ENCODE measurements around the gene CDKN3.
"Not testable (repeated sequence)": the region's sequence is repeated elsewhere in the genome, so short reads cannot be mapped to it uniquely, and the experiment has no call there.

CDKN3 gene

DNA sequence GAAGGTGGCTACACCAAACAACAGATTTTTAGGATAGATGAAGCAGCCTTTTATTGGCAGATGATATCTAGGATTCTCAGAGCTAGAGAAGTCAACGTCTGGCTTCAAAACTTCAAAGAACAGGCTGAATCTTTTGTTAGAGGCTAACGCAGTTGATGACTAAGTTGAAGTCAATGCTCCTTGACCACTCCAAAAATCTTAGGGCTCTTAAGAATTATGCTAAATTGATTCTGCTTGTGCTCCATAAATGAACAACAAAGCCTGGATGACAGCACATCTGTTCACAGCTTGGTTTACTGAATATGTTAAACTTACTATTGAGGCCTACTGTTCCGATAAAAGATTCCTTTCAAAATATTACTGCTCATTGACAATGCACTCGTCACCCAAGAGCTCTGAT, 13.0 kb upstream of the CDKN3 start:
- H3K27me3 ChIP-seq (ENCODE audit: insufficient read depth, poor library complexity, severe bottlenecking) = no peaks in the 10 kb centered on the region
- no peak overlapping the region for H3K4me3 ChIP-seq (replicated peaks; ENCODE audit: insufficient read depth, low read length)
- DNase-seq (ENCODE audit: low read depth in 1 of 2, low spot score in 1 of 2) = no peak
- TF ChIP-seq GABPA (IDR thresholded peaks at IDR 0.05; ENCODE audit: low read depth) (no peak), SPI1 (IDR thresholded peaks at IDR 0.05; ENCODE audit: borderline replicate concordance, low read depth) (no peak), POLR2AphosphoS5 (IDR thresholded peaks at IDR 0.05; ENCODE audit: low read depth) (no peak)
- H3K27ac ChIP-seq (replicated peaks) = no peak overlapping the region

DNA sequence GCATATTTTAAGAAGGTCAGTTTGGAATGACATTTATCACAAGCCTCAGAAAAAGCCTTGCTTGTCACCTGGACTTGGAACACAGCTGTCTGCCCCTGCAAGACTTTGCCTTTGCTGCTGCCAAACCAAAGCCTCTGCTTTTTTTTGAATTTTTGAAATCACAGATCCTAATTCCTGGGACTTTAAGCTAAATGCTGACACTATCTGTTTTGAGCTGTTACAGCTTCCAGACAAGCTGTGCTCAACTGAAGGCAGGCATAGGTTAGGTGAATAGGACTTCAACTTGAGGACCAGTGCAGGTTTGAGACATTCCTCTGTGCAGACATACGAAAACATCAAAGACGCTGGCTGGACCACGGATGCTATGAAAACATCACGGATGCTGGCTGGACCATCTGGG, 11.3 kb upstream of the CDKN3 start:
- TF ChIP-seq, protein P1, sequence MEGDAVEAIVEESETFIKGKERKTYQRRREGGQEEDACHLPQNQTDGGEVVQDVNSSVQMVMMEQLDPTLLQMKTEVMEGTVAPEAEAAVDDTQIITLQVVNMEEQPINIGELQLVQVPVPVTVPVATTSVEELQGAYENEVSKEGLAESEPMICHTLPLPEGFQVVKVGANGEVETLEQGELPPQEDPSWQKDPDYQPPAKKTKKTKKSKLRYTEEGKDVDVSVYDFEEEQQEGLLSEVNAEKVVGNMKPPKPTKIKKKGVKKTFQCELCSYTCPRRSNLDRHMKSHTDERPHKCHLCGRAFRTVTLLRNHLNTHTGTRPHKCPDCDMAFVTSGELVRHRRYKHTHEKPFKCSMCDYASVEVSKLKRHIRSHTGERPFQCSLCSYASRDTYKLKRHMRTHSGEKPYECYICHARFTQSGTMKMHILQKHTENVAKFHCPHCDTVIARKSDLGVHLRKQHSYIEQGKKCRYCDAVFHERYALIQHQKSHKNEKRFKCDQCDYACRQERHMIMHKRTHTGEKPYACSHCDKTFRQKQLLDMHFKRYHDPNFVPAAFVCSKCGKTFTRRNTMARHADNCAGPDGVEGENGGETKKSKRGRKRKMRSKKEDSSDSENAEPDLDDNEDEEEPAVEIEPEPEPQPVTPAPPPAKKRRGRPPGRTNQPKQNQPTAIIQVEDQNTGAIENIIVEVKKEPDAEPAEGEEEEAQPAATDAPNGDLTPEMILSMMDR (IDR thresholded peaks at IDR 0.05; ENCODE audit: insufficient read depth, low read length) = no peak
- TF ChIP-seq POLR2AphosphoS5 (IDR thresholded peaks at IDR 0.05; ENCODE audit: low read depth) (no peak), SPI1 (IDR thresholded peaks at IDR 0.05; ENCODE audit: borderline replicate concordance, low read depth) (no peak), GABPA (IDR thresholded peaks at IDR 0.05; ENCODE audit: low read depth) (no peak)
- TF ChIP-seq, protein P2, sequence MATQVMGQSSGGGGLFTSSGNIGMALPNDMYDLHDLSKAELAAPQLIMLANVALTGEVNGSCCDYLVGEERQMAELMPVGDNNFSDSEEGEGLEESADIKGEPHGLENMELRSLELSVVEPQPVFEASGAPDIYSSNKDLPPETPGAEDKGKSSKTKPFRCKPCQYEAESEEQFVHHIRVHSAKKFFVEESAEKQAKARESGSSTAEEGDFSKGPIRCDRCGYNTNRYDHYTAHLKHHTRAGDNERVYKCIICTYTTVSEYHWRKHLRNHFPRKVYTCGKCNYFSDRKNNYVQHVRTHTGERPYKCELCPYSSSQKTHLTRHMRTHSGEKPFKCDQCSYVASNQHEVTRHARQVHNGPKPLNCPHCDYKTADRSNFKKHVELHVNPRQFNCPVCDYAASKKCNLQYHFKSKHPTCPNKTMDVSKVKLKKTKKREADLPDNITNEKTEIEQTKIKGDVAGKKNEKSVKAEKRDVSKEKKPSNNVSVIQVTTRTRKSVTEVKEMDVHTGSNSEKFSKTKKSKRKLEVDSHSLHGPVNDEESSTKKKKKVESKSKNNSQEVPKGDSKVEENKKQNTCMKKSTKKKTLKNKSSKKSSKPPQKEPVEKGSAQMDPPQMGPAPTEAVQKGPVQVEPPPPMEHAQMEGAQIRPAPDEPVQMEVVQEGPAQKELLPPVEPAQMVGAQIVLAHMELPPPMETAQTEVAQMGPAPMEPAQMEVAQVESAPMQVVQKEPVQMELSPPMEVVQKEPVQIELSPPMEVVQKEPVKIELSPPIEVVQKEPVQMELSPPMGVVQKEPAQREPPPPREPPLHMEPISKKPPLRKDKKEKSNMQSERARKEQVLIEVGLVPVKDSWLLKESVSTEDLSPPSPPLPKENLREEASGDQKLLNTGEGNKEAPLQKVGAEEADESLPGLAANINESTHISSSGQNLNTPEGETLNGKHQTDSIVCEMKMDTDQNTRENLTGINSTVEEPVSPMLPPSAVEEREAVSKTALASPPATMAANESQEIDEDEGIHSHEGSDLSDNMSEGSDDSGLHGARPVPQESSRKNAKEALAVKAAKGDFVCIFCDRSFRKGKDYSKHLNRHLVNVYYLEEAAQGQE (IDR thresholded peaks at IDR 0.05; ENCODE audit: insufficient replicate concordance, low read depth) = no peak
- H3K27ac ChIP-seq (replicated peaks) = no peak overlapping the region
- no peaks in the 10 kb centered on the region for H3K27me3 ChIP-seq (ENCODE audit: insufficient read depth, poor library complexity, severe bottlenecking)
- H3K4me3 ChIP-seq (replicated peaks; ENCODE audit: insufficient read depth, low read length) = no peak overlapping the region
- no peak for DNase-seq (ENCODE audit: low read depth in 1 of 2, low spot score in 1 of 2)

DNA sequence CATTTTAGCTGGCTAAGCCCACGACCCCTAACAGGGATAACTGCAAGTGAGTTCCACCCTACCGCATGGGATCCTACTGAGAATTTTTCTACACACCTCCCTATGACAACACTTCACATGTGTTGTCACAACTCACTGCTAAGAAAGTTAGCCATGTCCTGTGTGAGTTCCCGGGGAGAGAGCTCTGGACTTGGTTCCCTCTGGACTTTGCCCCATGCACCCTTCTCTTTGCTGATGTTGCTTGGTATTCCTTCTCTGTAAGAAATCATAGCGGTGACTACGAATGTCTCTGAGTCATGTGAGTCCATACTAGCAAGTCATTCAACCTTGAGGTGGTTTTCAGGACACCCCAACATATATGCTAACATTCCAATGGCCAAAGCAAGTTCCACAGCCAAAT, 9.5 kb upstream of the CDKN3 start:
- TF ChIP-seq, protein P2 (IDR thresholded peaks at IDR 0.05; ENCODE audit: insufficient replicate concordance, low read depth) = no peak
- no peak for TF ChIP-seq POLR2AphosphoS5 (IDR thresholded peaks at IDR 0.05; ENCODE audit: low read depth)
- no peak for TF ChIP-seq GABPA (IDR thresholded peaks at IDR 0.05; ENCODE audit: low read depth)
- TF ChIP-seq, protein P1 (IDR thresholded peaks at IDR 0.05; ENCODE audit: insufficient read depth, low read length) = no peak
- TF ChIP-seq SPI1 (IDR thresholded peaks at IDR 0.05; ENCODE audit: borderline replicate concordance, low read depth) = no peak
- DNase-seq (ENCODE audit: low read depth in 1 of 2, low spot score in 1 of 2) = no peak
- Histone ChIP-seq H3K4me3 (replicated peaks; ENCODE audit: insufficient read depth, low read length) (no peak overlapping the region), H3K27ac (replicated peaks) (no peak overlapping the region), H3K27me3 (ENCODE audit: insufficient read depth, poor library complexity, severe bottlenecking) (no peaks in the 10 kb centered on the region)

DNA sequence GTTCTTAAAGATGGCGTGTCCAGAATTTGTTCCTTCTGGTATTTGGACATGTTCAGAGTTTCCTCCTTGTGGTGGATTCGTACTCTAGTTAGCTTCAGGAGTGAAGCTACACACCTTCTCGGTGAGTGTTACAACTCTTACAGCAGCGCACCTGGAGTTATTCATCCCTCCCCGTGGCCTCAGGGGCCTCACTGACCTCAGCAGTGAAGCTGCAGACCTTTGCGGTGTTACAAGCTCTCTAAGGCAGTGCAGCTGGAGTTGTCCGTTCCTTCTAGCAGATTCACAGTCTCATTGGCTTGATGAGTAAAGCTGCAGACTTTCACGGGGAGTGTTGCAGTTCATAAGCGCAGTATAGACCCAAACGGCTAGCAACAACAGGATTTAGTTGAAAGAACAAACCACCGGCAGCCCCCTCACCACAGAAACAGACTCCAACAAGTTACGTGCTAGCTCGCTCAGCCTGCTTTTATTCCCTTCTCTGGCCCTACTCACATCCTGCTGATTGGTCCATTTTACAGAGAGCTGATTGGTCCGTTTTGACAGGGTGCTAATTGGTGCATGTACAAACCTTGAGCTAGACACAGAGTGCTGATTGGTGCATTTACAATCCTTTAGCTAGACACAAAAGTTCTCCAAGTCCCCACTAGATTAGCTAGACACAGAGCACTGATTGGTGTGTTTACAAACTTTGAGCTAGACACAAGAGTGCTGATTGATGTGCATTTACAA, 4.5 kb upstream of the CDKN3 start:
- Histone ChIP-seq H3K27me3 (ENCODE audit: insufficient read depth, poor library complexity, severe bottlenecking) (no peaks in the 10 kb centered on the region), H3K27ac (replicated peaks) (no peak overlapping the region), H3K4me3 (replicated peaks; ENCODE audit: insufficient read depth, low read length) (no peak overlapping the region)
- TF ChIP-seq GABPA (IDR thresholded peaks at IDR 0.05; ENCODE audit: low read depth) = no peak
- TF ChIP-seq, protein P1 (IDR thresholded peaks at IDR 0.05; ENCODE audit: insufficient read depth, low read length) = no peak
- no peak for TF ChIP-seq SPI1 (IDR thresholded peaks at IDR 0.05; ENCODE audit: borderline replicate concordance, low read depth)
- no peak for TF ChIP-seq POLR2AphosphoS5 (IDR thresholded peaks at IDR 0.05; ENCODE audit: low read depth)
- TF ChIP-seq, protein P2 (IDR thresholded peaks at IDR 0.05; ENCODE audit: insufficient replicate concordance, low read depth) = no peak
- no peak for DNase-seq (ENCODE audit: low read depth in 1 of 2, low spot score in 1 of 2)

DNA sequence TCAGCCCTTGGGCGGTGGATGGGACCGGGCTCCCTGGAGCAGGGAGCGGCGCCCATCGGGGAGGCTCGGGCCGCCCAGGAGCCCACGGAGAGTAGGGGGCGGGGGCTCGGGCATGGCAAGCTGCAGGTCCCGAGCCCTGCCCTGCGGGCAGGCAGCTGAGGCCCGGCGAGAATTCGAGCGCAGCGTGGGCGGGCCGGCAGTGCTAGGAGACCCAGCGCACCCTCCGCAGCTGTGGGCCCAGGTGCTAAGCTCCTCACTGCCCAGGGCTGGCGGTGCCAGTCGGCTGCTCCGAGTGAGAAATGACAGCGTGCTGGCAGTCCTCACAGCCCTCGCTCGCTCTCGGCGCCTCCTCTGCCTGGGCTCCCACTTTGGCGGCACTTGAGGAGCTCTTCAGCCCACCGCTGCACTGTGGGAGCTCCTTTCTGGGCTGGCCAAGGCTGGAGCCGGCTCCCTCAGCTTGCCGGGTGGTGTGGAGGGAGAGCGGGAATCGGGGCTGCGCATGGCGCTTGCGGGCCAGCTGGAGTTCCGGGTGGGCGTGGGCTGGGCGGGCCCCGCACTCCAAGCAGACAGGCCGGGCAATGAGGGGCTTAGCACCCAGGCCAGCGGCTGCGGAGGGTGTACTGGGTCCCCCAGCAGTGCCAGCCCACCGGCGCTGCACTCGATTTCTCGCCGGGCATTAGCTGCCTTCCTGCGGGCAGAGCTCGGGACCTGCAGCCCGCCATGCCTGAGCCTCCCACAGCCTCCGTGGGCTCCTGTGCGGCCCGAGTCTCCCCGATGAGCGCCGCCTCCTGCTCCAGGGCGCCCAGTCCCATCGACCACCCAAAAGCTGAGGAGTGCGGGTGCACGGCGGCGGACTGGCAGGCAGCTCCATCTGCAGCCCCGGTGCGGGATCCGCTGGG, 3.6 kb upstream of the CDKN3 start:
- H3K27me3 ChIP-seq (ENCODE audit: insufficient read depth, poor library complexity, severe bottlenecking); H3K4me3 ChIP-seq (replicated peaks; ENCODE audit: insufficient read depth, low read length); DNase-seq (ENCODE audit: low read depth in 1 of 2, low spot score in 1 of 2); H3K27ac ChIP-seq (replicated peaks): not testable (repeated sequence)

All from HL-60 (cell line).